Measurements from ENCODE around the gene BTBD9. TPM values are rescaled to one million over a fixed set of nuclear protein-coding genes. Genes with fewer than 3 reads are reported as not detected.

BTBD9 gene
- total RNA-seq, 4 donors from 2014 or later = 10.6 to 16.6 (median 15.1) TPM

GRCh38 chr6:38393986-38394385, 245.7 kb downstream of the BTBD9 start:
- no peak for TF ChIP-seq POLR2A (IDR thresholded peaks at IDR 0.05)
- no peak for TF ChIP-seq CTCF (IDR thresholded peaks at IDR 0.05)
- DNase-seq (ENCODE audit: low spot score in 2 of 2) = no peak
- no peak overlapping the region for H3K4me3 ChIP-seq (ENCODE audit: low read depth, poor library complexity, severe bottlenecking)
- 86 to 92% methylated on average over 1 of the region's 1 CpG for WGBS, 2 donors
- intact Hi-C loops (cut with DNase I; ENCODE audit: low total_unique reads) = no loop called here

GRCh38 chr6:38391626-38392579, 247.8 kb downstream of the BTBD9 start:
- intact Hi-C loops (cut with DNase I; ENCODE audit: low total_unique reads) = no loop called here
- TF ChIP-seq POLR2A (IDR thresholded peaks at IDR 0.05) (no peak), CTCF (IDR thresholded peaks at IDR 0.05) (no peak)
- no peak overlapping the region for H3K4me3 ChIP-seq (ENCODE audit: low read depth, poor library complexity, severe bottlenecking)
- WGBS, 2 donors = 78 to 86% methylated on average over 9 of the region's 9 CpGs
- no peak for DNase-seq (ENCODE audit: low spot score in 2 of 2)

GRCh38 chr6:38391206-38391605, 248.5 kb downstream of the BTBD9 start:
- intact Hi-C loops (cut with DNase I; ENCODE audit: low total_unique reads) = no loop called here
- DNase-seq (ENCODE audit: low spot score in 2 of 2) = no peak
- no peak overlapping the region for H3K4me3 ChIP-seq (ENCODE audit: low read depth, poor library complexity, severe bottlenecking)
- TF ChIP-seq POLR2A (IDR thresholded peaks at IDR 0.05) (no peak), CTCF (IDR thresholded peaks at IDR 0.05) (no peak)

- no peak for DNase-seq (ENCODE audit: low spot score in 2 of 2)
- no peak overlapping the region for H3K4me3 ChIP-seq (ENCODE audit: low read depth, poor library complexity, severe bottlenecking)
- intact Hi-C loops (cut with DNase I; ENCODE audit: low total_unique reads) = no loop called here
- TF ChIP-seq POLR2A (IDR thresholded peaks at IDR 0.05) = no peak
- TF ChIP-seq CTCF (IDR thresholded peaks at IDR 0.05) = no peak
- 93 to 96% methylated on average over 5 of the region's 5 CpGs for WGBS, 2 donors
Measured at GRCh38 chr6:38389875-38390274, 249.9 kb downstream of the BTBD9 start.

- intact Hi-C loops (cut with DNase I; ENCODE audit: low total_unique reads) = no loop called here
- TF ChIP-seq CTCF (IDR thresholded peaks at IDR 0.05) (no peak), POLR2A (IDR thresholded peaks at IDR 0.05) (no peak)
- DNase-seq (ENCODE audit: low spot score in 2 of 2) = no peak
- H3K4me3 ChIP-seq (ENCODE audit: low read depth, poor library complexity, severe bottlenecking) = no peak overlapping the region
Measured at GRCh38 chr6:38387971-38388370, 251.8 kb downstream of the BTBD9 start.

Data from lower leg skin (tissue), 4 donors.